SW480 (cell line): ENCODE results near the gene KRT72.

Experiments used
- DNase-seq: peaks from one replicate; pipeline ENCODE4 v3.0.0-alpha.2; 2016; ENCODE audit warnings: low spot score

KRT72 gene

GRCh38 chr12:52578469-52578868 is 22.8 kb downstream of the KRT72 start:
- DNase-seq = peak; percentile 26

DNA sequence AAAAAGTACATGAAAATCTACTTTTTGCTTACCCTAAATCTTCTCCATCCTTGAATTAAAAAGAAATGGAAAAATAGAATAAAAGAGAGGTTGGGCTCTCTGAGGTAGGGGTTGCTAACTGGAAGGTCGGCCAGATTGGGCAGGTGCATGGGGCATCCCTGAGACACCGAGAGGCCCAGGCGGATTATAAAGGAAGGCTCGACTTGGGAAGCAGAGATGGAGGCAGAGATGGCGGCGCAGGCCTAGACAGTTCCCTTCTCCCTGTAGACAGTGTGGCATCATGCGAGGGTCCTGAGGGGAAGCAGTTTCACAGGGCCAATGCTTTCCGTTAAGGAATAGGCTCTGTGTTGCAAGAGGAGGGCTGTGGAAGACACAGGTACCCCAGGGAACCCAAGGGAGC is 23.9 kb downstream of the KRT72 start:
- DNase-seq = no peak

GRCh38 chr12:52575948-52576347 is 25.3 kb downstream of the KRT72 start:
- no peak for DNase-seq

GRCh38 chr12:52575256-52575655 is 26.0 kb downstream of the KRT72 start:
- no peak for DNase-seq

GRCh38 chr12:52573743-52574142 is 27.5 kb downstream of the KRT72 start, which contains the start of gene KRT74:
TSS of gene KRT74 (minus strand) at chr12:52573843. CDS start at chr12:52573777, 66 bp downstream.
- no peak for DNase-seq

DNA sequence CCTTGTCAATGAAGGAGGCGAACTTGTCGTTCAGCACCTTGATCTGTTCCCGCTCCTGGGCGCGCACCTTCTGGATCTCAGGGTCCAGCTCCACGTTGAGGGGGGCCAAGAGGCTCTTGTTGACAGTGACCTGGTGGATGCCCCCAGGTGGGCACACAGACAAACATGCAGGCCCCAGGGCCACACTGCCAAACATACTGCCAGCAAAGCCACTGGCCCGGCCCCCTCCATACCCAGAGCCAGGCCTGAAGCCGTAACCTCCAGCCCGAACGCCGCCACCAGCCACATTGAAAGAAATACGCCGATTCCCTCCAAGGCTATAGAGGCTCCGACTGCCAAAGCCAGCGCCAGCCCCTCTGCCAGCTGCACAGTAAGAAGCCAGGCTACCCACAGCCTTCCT is 28.0 kb downstream of the KRT72 start:
- no peak for DNase-seq

DNA sequence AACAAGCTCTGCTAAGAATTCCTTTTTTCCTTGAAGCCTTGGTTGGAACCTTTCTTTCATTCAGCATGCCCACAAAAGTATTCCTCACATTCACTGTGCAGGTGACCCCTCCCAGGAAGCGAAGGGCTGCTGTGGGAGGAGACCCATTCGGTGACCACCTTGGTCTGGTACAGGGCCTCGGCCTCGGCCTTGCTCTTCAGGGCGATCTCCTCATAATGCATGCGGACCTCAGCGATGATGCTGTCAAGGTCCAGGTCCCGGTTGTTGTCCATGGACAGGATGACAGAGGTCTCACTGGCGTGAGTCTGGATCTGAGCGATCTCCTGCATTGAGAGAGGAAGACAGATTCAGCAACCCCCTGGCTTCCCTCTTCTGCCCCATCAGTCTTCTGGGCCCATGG is 30.8 kb downstream of the KRT72 start:
- DNase-seq = no peak

DNA sequence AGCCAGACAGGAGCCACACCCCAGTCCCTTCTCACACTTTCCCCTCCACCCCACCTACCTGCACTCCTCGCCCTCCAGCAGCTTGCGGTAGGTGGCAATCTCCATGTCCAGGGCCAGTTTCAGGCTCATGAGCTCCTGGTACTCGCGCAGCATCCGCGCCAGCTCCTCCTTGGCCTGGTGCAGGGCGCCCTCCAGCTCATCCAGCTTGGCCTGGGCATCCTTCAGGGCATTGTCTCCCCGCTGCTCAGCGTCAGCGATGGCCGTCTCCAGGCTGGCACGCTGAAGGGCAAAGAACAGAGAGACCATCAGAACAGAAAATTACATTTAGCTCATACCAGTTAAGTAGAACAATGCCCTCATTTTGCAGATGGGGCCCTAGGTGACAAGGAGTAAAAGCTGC is 33.2 kb downstream of the KRT72 start:
- DNase-seq = no peak

DNA sequence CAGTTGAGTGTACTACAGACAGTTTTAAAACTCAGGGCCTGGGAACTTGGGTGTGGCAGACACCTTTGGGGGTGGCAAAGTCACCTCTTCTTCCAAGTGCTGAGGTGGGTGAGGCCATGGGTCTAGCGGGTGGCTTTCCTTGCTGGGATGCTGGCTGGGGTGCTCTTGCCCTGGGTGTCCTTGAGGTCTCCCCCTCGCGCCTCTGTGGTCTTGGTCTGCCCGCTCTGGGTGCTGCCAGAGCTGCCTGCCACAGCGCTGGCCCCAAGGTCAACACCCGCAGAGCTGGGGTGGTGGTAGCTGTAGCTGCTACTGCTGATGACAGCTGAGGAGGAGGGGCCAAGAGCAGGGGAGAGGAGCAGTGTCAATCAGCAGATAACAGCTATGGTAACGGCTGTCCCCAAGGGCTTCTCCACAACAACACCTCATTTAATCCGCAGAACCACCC is 34.4 kb downstream of the KRT72 start:
- DNase-seq = no peak

DNA sequence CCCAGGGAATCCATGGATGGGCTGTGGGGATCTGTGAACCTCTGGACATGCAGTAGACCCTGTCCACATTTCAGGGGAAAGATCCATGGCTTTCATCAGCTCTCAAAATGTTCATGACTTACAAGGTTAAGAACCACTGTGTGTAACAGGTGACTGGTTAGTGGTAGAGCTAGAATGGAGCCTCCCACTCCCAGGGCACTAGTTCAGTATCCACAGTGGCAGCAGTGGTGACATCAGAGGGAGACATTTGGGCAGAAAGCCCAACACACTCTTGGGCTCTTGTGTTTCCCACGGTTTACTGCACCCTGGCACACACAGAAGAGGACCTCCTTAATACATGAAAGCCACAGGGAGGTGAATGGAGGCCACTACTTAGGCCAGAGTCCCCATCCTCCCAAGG is 36.7 kb downstream of the KRT72 start:
- DNase-seq = no peak

DNA sequence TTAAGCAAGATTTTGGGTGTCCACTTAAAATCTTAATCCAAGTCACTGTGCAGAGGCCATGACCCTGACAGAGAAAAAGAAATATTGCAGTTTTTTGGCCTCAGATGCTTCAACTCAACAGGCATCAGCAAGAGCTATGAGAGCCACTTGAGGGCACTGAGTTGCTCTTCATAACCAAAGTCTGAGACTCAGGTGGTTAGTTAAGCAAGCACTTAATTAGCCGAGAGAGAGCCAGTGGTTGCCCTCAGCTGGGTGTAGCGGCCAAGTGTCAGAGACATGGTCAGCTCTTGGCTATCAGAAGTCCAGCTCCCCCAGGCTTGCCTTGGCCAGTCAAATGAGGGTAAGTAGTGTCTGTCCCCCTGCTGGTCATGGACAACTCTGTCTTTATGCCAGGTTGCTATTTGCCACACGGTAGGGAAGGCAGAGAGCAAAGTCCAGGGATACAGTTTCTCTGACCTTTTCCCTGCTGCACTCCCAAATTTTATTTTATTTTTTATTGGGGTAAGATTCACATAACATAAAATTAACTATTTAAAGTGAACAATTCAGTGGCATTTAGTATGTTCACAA is 39.3 kb downstream of the KRT72 start:
- DNase-seq = no peak

DNA sequence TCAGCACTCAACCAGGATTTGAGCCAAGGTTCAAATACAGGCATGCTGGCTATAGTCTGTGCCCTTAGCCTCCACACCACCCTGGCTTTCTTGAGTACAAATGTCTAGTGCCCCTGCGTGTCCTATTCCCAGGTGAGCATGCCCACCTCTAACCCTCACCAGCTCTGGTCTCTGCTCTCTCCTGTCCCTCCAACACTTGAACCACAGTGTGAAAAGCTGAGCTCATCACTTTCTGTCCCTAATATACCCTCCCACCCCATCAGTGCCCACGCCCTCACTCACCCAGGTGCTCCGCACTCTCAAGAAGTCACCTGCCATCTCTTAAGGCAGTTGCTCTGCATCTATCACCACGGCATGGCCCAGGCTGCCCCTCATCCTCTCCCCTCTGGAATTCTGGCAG is 41.3 kb downstream of the KRT72 start:
- no peak for DNase-seq

GRCh38 chr12:52558781-52559445 is 42.4 kb downstream of the KRT72 start:
- DNase-seq = no peak

DNA sequence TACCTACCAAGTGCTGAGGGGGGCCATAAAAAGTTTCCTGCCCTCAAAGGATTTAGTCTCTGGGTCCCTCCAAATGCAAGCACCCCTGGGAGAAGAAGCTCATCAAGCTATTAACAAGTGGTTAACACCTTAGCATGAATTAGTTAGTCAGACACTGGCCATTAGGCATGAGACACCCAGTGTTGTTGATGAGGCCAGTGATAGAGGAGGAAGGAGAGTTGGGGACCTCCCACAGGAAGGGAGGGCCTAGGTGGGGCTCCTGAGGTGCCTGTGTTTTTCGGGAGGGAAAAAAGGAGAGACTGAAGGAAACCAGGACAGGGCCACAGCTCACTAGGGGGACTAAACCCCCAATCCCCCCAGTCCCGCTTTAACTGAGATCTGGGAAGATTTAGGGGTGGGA is 43.8 kb downstream of the KRT72 start:
- DNase-seq = no peak

DNA sequence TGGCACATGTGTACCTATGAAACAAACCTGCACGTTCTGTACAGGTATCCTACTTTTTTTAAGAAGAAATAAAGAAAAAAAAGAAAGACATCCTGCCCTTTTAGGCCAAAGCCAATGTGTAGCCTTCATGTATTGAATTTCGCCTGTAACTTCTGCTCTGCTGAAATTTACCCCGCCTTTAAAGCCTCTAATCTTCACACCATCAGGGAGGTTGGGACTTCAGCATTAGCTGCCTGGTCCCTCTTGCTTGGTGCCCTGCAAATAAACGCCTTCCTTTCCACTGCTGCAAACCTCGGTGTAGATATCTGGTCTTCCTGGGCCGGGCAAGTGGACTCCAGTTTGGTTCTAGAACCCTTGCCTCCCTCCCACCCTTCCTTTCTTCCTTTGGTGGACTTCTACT is 45.7 kb downstream of the KRT72 start:
- no peak for DNase-seq

DNA sequence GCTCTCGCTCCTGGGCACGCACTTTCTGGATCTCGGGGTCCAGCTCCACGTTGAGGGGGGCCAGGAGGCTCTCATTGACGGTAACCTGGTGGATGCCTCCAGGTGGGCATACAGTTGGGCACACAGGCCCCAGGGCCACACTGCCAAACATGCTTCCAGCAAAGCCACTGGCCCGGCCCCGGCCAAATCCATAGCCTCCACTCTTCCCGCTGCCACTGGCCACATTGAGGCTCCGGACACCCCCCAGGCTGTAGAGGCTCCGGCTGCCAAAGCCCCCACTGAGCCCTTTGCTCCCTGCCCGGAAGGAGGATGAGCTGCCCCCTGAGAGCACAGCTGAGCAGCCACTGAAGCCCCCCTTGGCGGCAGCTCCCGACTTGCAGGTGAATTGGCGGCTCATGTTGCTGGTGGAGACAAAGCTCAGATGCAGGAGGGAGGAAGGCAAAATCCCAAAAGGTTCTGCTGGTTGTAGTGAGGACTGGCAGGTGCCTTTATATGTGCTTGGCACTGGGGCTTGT is 48.5 kb downstream of the KRT72 start, which contains the start of gene KRT71:
Gene KRT71, minus strand, starts transcription at position 465 of the 515 bp plus-strand sequence. Its CDS starts 68 bp downstream, at position 397.
- no peak for DNase-seq

DNA sequence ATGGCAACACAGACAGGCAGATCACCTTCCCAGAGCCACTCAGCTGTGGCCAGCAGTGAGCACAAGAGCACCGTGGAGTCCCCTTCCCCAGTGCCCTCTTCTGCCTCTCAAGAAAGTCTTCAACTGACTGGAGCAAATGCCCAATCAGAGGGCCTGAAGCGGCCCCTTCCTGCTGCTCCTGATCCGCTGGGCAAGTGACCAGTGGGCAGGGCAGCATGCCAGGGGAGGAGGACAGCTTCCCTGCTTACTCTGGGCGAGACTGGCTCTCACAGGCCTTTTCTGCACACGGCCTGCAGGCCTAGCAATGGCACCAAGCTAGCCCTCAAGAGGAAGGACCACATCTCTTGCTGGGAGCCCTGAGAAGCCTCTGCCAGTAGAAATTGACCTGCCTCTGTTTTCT is 49.2 kb downstream of the KRT72 start:
- no peak for DNase-seq

GRCh38 chr12:52551216-52551865 is 49.9 kb downstream of the KRT72 start:
- peak; percentile 49 for DNase-seq

DNA sequence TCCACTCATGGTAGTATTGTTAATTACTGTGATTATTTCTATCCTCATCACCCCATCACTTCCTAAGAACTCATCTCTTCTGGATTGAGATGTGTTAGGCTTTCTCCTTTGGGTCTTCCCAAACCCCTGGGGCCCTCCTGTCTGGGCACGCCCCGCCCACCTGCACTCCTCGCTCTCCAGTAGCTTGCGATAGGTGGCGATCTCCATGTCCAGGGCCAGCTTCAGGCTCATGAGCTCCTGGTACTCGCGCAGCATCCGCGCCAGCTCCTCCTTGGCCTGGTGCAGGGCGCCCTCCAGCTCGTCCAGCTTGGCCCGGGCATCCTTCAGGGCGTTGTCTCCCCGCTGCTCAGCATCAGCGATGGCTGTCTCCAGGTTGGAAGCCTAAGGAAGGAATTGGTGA is 55.1 kb downstream of the KRT72 start:
- DNase-seq = no peak

- DNase-seq = no peak
Measured at GRCh38 chr12:52543985-52544883, 57.0 kb downstream of the KRT72 start.

DNA sequence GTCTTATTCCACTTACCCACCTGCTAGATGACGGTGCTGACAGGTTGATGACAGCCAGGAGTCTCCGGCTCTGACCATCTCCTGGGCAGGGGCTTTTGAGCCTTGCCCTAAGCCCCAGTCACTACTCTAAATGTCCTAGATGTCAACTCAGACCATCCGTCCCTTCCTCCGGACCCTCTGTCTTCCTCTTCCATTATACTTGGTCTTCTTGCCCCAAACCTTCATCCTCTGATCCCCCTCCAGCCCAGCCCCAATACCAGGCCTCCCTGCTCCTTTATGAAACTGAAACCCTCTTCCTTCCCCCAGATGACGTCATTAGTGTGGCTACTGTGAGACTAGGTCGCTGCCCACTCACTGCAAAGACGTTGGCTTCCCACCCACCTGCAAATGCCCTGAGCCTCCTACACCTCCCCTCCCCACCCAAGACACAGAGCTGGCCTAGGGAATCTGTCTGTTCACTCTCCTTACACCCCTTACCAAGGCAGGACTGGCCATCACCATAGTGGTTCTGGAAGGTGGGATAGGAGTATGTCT is 58.4 kb downstream of the KRT72 start:
- DNase-seq = no peak

DNA sequence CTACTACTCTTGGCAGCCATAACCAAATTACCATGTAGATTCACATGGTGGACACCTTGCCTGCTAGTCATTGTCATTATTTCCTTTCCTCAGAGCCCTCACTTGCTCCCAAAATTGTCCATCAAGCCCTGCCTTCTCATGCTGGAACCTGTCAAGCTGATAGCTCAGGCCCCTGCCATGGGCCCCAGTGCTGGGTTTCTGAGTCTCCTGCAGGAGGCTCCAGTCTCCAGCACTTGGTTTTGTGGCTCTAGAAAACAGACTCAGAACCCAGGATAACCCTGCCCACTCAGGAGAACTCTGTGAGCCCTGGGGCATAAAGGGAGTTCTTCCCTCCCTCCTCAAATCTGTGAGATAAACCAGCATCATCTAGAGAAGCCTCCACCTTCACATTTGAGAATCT is 59.1 kb downstream of the KRT72 start:
- no peak for DNase-seq
